Activated T-helper 1 cell treated with anti-CD3 and anti-CD28 coated beads, Interleukin-2, amount 50 U/mL, for 16 hours (primary cell): ENCODE data around the gene TACC2.

Experiments used
- DNase-seq, 2 donors: peaks; one replicate each; pipeline ENCODE4 v3.0.0-alpha.2; 2020; ENCODE audit warnings: low read depth in 1 of 2, low spot score in 1 of 2

The TACC2 gene

GRCh38 chr10:122165484-122166276 lies 176.7 kb downstream of the TACC2 start:
- DNase-seq: no peak

- DNase-seq: no peak
Measured at GRCh38 chr10:122168101-122168500, 179.1 kb downstream of the TACC2 start.

DNA sequence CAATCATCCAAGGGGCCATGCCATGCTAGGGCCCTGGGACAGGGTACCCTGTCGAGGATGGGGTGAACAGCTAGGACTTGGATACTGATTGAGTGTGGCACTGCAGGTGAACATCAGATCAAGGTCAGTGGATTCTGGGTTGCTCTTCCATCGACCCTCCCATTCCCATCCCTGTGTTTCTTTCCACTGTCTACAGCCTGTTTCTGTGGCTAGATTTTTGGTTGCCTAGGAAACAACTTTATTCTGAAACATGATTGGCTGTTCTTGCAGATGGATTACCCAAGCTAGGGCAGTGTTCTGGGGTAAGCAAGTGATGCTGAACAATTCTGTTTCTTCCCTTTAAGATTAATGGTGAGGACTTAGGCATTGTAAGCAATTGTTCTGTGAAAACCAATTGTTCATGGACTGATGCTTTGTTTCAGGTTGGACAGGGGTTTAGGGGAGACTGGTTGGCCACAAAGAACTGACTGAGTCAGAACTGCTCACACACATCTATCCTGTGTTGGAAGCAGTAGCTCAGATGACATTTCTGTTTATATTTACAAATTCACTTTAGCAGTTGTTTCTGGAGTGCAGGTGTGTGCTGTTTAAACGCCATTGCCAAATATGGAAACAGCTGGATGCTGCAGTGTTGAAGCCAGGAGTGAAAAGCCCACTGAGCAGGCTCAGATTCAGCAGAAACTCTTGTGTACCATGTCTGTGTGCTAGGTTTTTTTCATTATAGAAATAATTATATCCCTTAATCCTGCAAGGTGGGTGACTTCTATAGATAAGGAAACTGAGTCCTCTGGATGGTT lies 179.8 kb downstream of the TACC2 start:
- no peak for DNase-seq

DNA sequence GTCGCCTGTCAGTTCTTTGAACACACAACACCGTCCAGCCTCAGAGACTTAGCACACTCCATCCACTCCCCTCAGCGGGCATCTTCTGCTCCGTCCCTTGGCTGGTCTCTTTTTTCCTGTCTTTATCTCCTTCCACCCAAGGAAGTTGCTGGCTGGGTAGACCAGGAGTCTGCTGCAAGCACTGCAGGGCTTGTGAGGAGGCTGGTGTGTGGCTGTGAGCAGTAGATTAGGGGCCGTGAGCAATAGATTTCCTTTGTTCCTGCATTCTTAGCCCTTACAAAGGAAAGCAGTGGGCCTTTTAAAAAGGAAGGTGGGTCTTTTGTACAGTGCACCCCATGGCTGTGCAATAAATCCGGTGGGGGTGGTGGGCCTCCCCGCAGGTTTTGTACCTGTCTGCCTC lies 181.8 kb downstream of the TACC2 start:
- no peak for DNase-seq

GRCh38 chr10:122171302-122172075 lies 182.5 kb downstream of the TACC2 start:
- no peak for DNase-seq

DNA sequence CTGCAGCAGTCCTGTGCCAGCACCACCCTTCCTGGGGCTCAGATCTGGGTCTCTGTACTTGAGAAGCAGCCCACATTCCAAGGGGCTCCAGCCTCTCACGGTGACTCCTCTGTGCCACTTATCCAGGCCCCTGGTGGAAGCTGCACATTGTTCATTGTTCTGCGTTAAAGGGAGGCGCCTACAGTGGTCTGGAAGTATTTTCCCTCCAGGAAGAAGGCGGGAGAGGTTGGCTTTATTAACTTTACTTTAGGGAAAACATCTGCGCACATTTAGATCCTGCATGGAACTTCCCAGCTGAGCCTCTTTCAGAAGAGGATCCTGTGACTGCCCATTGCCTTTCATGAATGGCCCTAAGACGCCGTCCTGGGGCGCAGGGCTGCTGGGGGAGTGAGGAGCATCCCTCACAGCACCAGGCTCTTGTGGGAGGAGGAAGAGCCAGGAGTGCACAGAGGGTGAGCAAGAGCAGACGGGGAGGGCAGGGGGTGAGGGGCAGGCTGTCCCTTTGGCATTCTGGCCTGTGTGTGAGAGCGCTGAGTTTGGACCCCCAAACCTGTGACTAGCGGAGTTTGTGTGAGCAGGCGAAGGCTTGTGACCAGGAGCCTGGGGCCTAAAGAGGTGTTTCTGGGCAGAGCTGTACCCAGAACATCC lies 183.5 kb downstream of the TACC2 start:
- DNase-seq: no peak

DNA sequence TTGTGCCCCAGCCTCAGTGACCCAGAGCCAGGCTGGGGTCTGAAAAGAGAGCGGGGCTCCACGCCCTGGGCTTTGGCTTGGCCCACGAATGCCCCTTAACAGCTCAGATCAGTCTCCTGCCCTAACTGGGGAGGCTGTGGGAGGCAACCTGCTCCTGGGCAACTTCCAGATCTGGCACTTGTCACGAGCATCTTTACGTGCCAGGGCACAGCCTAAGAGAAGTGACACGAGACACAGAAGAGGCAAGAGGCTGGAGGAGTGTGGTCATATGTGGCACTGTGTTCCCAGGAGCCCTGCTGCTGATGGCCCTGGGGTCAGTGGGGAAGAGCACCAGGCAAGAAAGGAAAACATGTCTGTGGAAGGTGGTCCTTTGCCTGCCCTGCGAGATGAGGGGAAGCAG lies 184.4 kb downstream of the TACC2 start:
- no peak for DNase-seq

DNA sequence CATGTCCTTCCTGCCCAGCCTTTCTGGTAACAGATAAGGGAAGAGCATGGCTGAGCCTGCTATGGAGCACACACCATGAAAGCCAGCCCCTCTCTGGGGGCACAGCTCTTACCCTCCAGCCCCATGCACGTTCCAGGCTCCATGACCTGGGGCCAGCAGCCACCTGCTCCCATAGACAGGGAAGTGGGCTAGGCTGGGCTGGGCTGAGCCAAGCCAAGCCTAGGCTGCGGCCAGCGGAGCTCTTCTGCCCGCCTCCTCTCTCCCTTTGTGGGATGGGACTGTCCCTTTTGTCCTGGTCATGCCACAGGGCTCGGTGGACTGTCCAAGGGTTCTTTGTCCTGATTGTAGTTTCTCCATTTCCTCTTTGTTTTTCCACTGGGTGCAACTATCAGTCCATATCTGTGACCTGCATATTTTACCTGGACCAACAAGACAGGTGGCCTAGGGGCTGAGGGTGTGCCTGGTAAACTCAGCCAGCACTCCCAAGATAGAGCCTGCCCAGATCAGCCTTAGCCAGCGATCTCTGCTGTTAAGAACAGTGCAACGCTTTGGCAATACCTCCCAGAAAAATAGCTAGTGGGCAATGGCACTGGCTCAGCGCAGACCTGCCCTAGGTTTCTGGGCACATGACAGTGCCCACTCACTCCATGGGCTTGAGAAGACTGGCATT lies 184.9 kb downstream of the TACC2 start:
- no peak for DNase-seq

DNA sequence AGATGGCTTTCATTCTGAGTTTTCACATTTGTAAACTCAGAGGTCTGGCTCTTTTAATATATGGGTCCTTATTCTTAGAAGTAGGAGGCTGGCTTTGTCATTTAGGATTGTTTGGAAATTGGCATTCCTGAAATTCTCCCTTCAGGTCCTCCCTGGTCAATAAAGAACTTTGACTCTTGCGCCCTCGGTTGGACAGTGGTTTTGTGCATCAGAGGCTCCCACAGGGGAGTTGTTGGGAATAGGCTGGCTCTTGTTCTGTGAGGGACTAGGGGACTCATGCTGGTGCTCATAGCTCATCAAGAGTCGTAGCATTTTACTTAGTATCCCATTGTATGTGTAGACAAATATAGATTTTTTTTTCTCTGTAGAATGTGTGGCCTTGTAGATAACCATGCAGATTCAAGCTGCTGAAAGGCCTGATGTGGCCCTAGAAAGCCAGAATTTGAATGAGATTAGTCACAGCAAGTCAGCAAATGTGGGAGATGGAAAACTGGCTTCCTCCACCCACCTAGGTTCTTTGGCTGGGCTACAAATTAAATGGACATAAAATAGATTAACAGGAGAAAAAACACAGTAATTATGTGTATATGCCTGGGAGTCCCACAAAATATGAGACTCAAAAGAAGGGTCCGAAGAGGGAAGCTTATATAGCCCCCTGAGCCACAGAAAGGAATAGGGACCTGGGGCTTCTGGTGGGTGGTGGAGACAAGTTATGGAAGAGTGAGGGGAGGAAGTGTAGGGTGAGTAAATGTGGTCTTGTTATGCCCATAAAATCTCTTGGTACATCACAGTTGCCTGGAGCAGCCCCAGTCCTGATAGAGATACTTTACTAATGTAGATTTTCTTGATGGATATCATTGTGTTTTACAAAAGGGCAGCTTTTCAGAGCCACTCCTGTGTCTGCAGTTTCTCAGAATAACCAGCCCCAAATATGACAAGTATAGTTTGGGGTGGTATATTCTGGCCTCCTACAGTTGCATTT lies 187.6 kb downstream of the TACC2 start:
- DNase-seq: no peak

- DNase-seq: no peak
Measured at GRCh38 chr10:122178655-122179054, 189.7 kb downstream of the TACC2 start.

DNA sequence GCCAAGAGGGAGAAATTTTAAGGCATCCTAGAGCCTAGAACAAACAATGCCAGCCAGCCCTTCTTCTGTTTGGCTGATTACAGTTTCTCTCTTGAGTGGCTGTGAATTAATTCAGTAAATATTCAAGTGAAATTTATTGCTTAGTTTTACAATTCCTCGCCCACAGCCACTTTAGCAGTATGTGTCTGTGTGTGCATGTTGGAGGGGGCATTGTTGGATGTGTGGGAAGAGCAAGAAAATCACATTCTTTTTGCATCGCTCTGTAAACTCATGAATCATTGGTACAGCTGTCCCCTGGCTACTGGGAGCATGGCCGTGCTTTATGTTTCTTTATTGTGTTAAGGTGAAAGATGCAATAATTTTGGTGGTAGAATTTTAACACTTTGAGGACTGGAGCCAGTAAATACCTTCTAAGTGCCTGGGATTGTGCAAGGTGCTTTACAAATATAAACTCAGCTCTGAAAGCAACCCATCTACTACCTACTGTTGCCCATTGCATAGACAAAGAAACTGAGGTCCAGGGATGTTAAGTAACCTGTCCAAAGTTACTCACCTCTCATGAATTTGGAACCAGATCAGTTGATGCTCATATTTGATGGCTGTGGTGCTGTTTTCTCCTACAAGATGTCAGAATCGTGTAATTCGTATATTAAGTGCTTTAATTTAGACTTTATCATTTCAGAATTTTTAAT lies 192.2 kb downstream of the TACC2 start:
- DNase-seq: no peak

GRCh38 chr10:122181876-122182275 lies 192.9 kb downstream of the TACC2 start:
- no peak for DNase-seq

- DNase-seq: no peak
Measured at GRCh38 chr10:122182308-122182707, 193.3 kb downstream of the TACC2 start.

DNA sequence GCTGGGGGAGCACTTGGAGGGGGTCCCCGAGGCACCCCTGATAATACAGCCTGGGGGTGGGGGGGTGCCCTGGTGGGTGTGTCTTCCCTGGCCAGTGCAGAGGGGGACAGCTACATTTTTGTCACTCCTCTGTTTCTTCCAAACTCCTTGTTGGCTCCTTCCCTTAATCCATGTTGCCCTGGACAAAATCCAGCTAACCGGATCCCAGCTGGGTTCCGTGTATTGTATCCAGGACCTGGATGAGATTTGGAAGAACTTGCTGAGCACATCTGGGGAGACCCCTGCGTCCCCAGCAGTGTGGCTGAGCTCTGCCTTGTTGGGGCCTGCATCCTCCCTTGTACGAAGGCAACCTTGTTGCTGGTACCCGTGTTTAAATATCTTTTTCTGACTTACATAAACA lies 195.3 kb downstream of the TACC2 start:
- DNase-seq: no peak

DNA sequence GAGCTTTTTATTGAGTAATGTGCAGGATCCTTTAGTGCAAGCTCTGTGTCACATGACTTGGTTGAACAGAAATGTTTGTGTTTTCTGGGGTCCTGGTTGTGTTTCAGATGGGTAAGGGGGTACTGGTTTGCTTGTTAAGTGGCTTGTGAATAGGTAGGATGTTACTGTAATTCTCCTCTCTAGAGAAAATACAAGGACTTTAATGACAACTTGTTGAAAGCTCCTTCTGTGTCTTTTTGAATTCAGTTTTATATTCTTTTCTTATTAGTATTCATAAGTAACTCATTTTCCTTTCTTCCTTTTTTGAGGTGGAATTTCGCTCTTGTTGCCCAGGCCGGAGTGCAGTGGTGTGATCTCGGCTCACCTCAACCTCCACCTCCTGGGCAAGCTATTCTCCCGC lies 196.7 kb downstream of the TACC2 start:
- no peak for DNase-seq

GRCh38 chr10:122186816-122187810 lies 198.2 kb downstream of the TACC2 start:
- DNase-seq: no peak

DNA sequence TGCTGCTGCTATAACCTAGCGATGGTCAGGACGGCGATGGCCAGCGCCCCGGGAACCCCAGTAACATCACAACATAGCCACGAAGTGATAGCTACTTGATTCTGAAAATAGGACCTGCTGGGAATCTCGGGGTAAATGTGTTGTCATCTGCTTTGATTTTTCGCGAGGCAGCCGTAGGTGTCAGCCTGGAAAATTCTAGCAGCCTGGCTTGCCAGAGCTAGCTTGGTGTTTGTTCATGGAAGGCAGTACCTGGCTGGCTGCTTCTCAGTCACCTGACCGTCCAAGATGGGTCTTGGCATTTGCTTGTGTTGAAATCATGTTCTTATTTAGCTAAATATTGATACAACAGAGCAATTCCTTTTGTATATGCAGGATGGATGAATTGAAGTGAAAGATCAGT lies 199.7 kb downstream of the TACC2 start:
- no peak for DNase-seq

DNA sequence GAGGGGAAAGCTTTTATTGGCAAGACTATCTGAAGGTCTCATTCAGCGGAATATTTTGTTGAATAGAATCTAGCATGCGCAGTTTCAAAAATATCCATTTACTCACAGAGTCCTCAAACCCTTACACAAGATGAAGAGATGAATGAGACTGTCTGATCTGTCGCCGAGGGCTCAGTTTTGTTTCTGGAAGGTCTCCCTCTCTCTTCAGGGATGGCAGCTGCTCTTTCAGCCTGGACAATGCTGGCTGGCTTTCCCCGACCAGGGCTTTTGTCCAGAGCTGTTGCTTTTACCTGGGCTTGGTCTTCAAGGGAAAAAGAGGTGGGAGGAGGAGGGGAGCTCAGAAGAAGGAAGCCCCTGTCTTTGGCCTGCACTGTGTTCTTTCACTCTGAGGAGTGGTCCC lies 200.2 kb downstream of the TACC2 start:
- no peak for DNase-seq
